ENCODE measurements around the gene RFTN2. TPM values are rescaled to one million over a fixed set of nuclear protein-coding genes. Genes with fewer than 3 reads are reported as not detected.

RFTN2 gene
- total RNA-seq, 1 donor from 2014 or later = 8.2 TPM

DNA sequence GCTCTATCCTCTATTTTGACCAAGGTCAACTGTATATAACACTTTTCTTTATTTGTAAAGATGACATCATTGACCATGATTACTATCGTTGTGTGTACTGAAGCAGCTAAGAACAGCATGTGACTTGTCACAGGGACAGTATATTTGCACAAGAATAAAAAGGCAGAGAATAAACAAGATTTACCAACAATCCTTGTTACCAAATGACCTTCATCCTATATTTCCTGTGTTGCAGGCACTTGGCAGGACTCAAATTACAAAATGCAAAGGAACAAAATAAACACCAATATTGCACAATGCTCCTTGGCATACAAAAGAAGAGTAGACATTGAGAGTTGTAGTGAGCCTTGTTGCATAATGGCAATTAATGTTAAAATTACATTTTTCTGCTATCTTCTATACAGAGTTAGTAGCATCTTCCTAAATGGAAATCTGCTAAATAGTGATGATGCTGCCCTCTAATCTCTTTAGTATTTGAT is 61.8 kb downstream of the RFTN2 start:
- H3K79me2 ChIP-seq (ENCODE audit: low read depth) = no peaks in the 10 kb centered on the region
- H3K36me3 Mint-ChIP-seq = peaks cover 54% of the 10 kb centered on the region
- H3K27ac Mint-ChIP-seq = no peak overlapping the region

DNA sequence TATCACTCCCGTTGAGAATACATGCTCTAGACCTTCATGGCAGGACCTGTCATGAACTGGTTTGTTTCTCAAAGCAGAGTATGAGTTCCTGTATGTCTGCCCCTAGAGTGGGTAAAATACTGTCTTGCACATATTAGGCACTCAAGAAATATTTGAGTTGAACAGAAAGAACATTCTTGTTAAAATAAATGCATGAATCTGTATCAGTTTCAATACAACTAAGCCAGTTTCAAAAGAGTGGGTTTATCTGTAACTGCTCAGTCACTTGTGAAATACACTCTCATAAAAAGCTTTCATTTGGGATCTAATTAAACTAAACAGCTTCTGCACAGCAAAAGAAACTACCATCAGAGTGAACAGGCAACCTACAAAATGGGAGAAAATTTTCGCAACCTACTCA is 69.2 kb downstream of the RFTN2 start:
- no peak overlapping the region for H3K9ac ChIP-seq
- no peak overlapping the region for H2AFZ ChIP-seq (replicated peaks)
- H3K27me3 ChIP-seq = no peaks in the 10 kb centered on the region
- H4K20me1 ChIP-seq (ENCODE audit: low read depth) = no peaks in the 10 kb centered on the region
- Mint-ChIP-seq H3K27ac (no peak overlapping the region), H3K4me1 (no peaks in the 10 kb centered on the region), H3K27me3 (ENCODE audit: insufficient read depth, low read depth) (no peaks in the 10 kb centered on the region), H3K36me3 (peaks cover 18% of the 10 kb centered on the region), H3K4me3 (no peak overlapping the region), H3K9me3 (peaks cover 17% of the 10 kb centered on the region)
- H3K79me2 ChIP-seq (ENCODE audit: low read depth) = no peaks in the 10 kb centered on the region
- no peaks in the 10 kb centered on the region for H3K9me3 ChIP-seq (ENCODE audit: low read depth)
- no peaks in the 10 kb centered on the region for H3K4me1 ChIP-seq
- no peak overlapping the region for H3K27ac ChIP-seq
- TF ChIP-seq EZH2phosphoT487 (IDR thresholded peaks at IDR 0.05) = no peak
- TF ChIP-seq, protein P1, sequence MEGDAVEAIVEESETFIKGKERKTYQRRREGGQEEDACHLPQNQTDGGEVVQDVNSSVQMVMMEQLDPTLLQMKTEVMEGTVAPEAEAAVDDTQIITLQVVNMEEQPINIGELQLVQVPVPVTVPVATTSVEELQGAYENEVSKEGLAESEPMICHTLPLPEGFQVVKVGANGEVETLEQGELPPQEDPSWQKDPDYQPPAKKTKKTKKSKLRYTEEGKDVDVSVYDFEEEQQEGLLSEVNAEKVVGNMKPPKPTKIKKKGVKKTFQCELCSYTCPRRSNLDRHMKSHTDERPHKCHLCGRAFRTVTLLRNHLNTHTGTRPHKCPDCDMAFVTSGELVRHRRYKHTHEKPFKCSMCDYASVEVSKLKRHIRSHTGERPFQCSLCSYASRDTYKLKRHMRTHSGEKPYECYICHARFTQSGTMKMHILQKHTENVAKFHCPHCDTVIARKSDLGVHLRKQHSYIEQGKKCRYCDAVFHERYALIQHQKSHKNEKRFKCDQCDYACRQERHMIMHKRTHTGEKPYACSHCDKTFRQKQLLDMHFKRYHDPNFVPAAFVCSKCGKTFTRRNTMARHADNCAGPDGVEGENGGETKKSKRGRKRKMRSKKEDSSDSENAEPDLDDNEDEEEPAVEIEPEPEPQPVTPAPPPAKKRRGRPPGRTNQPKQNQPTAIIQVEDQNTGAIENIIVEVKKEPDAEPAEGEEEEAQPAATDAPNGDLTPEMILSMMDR (IDR thresholded peaks at IDR 0.05) = no peak
- no peak overlapping the region for H3K4me3 ChIP-seq
- H3K4me2 ChIP-seq = no peak overlapping the region
- no peak for DNase-seq (ENCODE audit: low spot score)
- H3K36me3 ChIP-seq = no peaks in the 10 kb centered on the region
- H3F3A ChIP-seq (ENCODE audit: low read depth) = no peaks in the 10 kb centered on the region

More for the DNA sequence above, 61.8 kb downstream of the RFTN2 start:
- no peak overlapping the region for H3K9ac ChIP-seq
- H4K20me1 ChIP-seq (ENCODE audit: low read depth) = no peaks in the 10 kb centered on the region
- Mint-ChIP-seq H3K4me3 (no peak overlapping the region), H3K4me1 (no peaks in the 10 kb centered on the region), H3K9me3 (peaks cover 14% of the 10 kb centered on the region), H3K27me3 (ENCODE audit: insufficient read depth, low read depth) (no peaks in the 10 kb centered on the region)
- no peak for DNase-seq (ENCODE audit: low spot score)
- no peaks in the 10 kb centered on the region for H3F3A ChIP-seq (ENCODE audit: low read depth)
- H3K4me3 ChIP-seq = no peak overlapping the region
- H3K4me2 ChIP-seq = no peak overlapping the region
- H2AFZ ChIP-seq (replicated peaks) = no peak overlapping the region
- H3K27ac ChIP-seq = no peak overlapping the region
- TF ChIP-seq, protein P1 (IDR thresholded peaks at IDR 0.05) = no peak
- TF ChIP-seq EZH2phosphoT487 (IDR thresholded peaks at IDR 0.05) (no peak), EZH2 (IDR thresholded peaks at IDR 0.05) (no peak)
- no peaks in the 10 kb centered on the region for H3K9me3 ChIP-seq (ENCODE audit: low read depth)
- H3K4me1 ChIP-seq = no peaks in the 10 kb centered on the region
- H3K27me3 ChIP-seq = no peaks in the 10 kb centered on the region
- H3K36me3 ChIP-seq = no peaks in the 10 kb centered on the region

DNA sequence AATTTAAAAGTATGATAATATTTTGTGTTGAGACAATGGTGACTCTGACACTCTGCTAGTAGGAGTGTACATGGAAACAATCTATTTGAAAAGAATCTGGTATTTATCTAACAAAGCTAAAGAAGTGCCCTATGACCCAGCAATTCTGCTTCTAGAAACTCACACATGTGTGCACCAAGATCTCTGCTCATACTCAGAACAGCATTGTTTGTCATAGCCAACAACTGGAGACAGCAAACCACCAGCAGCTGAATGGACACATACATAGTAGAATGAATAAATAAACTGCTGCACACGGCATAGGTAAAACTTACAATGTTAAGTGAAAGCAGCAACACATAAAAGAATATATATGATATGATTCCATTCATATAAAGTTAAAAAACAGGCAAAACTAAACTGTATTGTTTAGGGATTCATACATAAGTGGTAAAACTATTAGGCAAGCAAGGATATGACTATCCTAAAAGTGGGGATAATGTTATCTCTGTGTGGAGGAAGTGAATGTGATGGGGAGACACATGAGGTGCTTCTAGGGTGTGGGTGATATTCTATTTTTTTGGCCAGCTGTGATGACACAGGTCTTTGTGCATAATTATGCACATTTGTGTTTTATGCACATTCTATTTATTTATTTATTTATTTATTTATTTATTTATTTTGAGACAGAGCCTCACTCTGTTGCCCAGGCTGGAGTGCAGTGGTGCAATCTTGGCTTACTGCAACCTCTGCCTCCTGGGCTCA is 71.1 kb downstream of the RFTN2 start:
- H3K4me2 ChIP-seq = no peak overlapping the region
- no peaks in the 10 kb centered on the region for H3K36me3 ChIP-seq
- Mint-ChIP-seq H3K36me3 (peaks cover 14% of the 10 kb centered on the region), H3K27ac (no peak overlapping the region), H3K27me3 (ENCODE audit: insufficient read depth, low read depth) (no peaks in the 10 kb centered on the region), H3K4me3 (no peak overlapping the region), H3K9me3 (peaks cover 6% of the 10 kb centered on the region), H3K4me1 (peaks cover under 1% of the 10 kb centered on the region)
- H3K27ac ChIP-seq = no peak overlapping the region
- TF ChIP-seq, protein P1 (IDR thresholded peaks at IDR 0.05) = no peak
- TF ChIP-seq EZH2phosphoT487 (IDR thresholded peaks at IDR 0.05) (no peak), EZH2 (IDR thresholded peaks at IDR 0.05) (no peak)
- H3K9me3 ChIP-seq (ENCODE audit: low read depth) = no peaks in the 10 kb centered on the region
- no peaks in the 10 kb centered on the region for H3K4me1 ChIP-seq
- no peaks in the 10 kb centered on the region for H3K27me3 ChIP-seq
- no peak overlapping the region for H3K4me3 ChIP-seq
- H3K79me2 ChIP-seq (ENCODE audit: low read depth) = no peaks in the 10 kb centered on the region
- H4K20me1 ChIP-seq (ENCODE audit: low read depth) = no peaks in the 10 kb centered on the region
- H3K9ac ChIP-seq = no peak overlapping the region
- no peak for DNase-seq (ENCODE audit: low spot score)
- H2AFZ ChIP-seq (replicated peaks) = peak overlapping the region; percentile 3
- H3F3A ChIP-seq (ENCODE audit: low read depth) = no peaks in the 10 kb centered on the region
